NOMO-1 treated with DMSO at 0.1 percent for 48 hours (cell line): ENCODE results near the gene UBR4.

Experiments used
- DNase-seq: peaks from one replicate; lab custom pipeline; 2025; ENCODE audit not compliant: unreplicated experiment; lab: John Stamatoyannopoulos, UW

UBR4 gene

GRCh38 chr1:19149736-19150135 lies 60.3 kb downstream of the UBR4 start:
- no peak for DNase-seq

- DNase-seq, result no peak
These were observed 69.6 kb downstream of the UBR4 start for GRCh38 chr1:19140465-19140864.

DNA sequence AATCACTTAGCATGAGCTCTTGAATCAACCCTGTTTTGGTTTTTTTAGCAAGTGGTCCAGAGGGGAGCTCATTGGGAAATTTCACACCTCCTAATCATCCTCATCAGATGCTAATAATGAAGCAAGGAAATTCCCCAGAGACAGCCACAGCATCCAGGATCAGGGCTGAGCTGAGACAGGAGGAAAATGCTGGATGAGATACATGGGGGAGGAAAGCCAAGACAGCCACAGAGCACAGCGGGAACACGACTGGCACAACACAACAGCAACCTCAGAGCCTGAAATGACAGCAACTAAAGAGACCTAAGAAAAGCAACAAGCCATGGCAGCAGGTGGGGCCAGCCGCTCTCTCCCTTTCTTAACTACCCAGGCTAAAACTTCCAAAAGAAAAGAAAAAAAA lies 70.4 kb downstream of the UBR4 start:
- no peak for DNase-seq

GRCh38 chr1:19138958-19139581 lies 71.0 kb downstream of the UBR4 start:
- no peak for DNase-seq

- no peak for DNase-seq
These were observed 71.7 kb downstream of the UBR4 start for GRCh38 chr1:19138331-19138730.

DNA sequence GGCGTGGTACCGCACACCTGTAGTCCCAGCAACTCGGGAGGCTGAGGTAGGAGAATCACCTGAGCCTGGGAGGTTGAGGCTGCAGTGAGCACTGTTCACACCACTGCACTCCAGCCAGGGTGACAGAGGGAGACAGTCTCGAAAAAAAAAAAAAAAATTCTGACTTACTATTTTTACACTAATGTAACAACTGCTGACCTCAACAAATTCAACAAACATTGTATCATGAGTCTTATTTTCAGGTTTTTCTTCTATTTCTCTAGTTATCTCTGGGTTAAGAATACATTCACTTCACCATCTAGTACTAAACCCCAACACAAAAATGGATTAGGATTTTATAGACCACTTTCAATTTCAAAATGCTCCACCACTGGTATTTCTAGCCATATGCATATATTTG lies 72.9 kb downstream of the UBR4 start:
- no peak for DNase-seq

DNA sequence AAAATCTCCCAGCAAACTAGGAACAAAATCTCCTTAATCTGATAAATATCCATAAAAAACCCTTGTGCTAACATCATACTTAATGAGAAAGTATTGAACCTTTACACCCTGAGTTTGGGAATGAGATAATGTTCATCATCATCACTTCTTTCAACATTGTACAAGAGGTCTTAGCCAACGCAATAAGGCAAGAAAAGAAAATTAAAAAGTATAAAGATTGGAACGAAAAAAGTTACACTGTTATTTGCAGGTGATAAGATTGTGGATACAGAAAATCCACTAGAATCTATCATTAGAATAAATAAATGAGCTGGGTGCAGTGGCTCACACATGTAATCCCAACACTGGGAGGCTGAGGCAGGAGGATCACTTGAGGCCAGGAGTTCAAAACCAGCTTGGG lies 76.7 kb downstream of the UBR4 start:
- no peak for DNase-seq

GRCh38 chr1:19130468-19130867 lies 79.6 kb downstream of the UBR4 start:
- no peak for DNase-seq

DNA sequence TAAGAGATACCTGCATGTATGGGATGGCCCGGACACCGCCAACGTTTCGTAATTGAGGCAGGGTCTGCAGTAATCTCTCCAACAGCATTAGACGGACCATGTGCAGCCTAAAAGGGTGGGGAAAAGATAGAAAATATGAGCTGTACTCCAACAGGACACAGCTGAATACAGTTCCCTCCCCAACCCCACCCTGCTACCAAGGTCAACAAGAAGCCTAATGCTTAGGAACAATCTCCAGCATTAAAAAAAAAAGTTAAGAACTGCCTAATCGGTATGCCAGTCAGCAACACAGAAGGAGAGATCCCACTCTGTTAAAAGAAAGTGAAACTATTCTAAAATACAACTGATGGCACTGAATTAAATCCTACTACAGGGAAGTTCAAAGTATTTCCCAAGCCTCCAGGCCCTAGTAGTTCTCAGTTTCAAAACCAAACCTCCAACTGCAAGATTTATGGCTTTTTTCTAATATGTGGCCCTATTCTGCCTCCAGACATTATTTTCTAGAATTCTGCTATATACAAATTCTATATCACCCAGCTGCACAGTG lies 81.0 kb downstream of the UBR4 start:
- peak; percentile 47 for DNase-seq

- no peak for DNase-seq
These were observed 85.8 kb downstream of the UBR4 start for GRCh38 chr1:19124273-19124672.

DNA sequence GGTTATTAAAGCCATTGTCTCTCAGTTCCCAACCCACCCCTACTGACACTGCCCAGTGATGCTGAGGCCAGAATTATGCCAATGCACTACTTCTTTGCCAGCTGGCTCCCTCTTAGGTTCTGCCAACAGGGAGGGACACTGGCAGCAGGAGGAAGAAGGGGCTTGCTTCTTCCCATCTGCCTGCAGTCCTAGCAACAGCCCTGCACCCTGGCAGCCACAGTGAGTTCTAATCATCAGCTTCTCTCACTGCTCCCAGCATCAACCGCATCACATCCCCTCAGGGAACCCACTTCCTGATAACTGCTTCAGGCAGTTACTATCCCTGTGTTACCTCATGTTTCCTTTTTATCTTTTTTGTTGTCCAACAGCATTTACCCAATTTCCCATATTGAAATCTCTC lies 86.2 kb downstream of the UBR4 start:
- DNase-seq, result no peak

GRCh38 chr1:19122668-19123067 lies 87.4 kb downstream of the UBR4 start:
- no peak for DNase-seq

DNA sequence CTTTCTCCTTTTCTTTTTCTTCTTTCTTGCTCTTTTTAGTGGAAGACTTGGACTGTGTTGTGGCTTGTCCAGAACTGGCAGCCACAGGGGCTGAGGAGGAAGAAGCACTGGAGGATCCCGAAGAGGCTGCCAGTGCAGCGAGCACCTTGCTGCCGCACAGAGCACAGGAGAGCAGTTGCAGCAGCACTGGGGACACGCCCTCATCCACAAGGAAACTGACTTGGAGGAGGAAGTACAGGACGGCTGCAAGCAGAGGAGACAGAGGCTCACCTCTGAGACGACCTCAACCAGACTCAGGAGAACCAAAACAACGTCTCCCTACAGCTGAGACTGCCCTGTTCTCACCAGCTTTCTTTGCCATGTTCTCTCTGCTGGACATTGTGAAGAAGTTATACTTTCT lies 88.9 kb downstream of the UBR4 start:
- DNase-seq, result no peak

GRCh38 chr1:19120070-19120469 lies 90.0 kb downstream of the UBR4 start:
- DNase-seq, result no peak

- no peak for DNase-seq
These were observed 94.8 kb downstream of the UBR4 start for GRCh38 chr1:19115082-19115808.

GRCh38 chr1:19113697-19114092 lies 96.4 kb downstream of the UBR4 start:
- DNase-seq, result no peak

- no peak for DNase-seq
These were observed 97.0 kb downstream of the UBR4 start for GRCh38 chr1:19112891-19113696.

GRCh38 chr1:19110257-19110927 lies 99.7 kb downstream of the UBR4 start:
- DNase-seq, result no peak

GRCh38 chr1:19109545-19109944 lies 100.5 kb downstream of the UBR4 start:
- DNase-seq, result no peak

DNA sequence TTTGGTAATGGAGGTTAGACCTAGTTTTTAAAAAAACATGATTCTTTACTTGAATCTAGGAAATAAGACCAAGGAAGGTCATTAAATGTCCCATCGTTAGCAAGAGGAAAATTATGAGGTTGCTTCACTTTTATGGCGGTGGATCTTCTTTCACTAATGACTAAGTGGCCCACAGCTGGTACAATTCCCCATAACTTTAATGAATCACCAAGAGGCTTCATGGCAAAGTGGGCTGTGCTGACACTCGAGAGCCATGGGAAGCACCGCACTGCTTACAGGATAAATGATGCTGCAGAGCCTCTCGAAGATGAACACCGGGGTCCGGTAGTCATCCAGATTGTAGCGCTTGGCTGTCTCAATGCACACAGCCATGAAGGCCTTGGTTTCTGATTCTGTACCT lies 108.8 kb downstream of the UBR4 start:
- no peak for DNase-seq

DNA sequence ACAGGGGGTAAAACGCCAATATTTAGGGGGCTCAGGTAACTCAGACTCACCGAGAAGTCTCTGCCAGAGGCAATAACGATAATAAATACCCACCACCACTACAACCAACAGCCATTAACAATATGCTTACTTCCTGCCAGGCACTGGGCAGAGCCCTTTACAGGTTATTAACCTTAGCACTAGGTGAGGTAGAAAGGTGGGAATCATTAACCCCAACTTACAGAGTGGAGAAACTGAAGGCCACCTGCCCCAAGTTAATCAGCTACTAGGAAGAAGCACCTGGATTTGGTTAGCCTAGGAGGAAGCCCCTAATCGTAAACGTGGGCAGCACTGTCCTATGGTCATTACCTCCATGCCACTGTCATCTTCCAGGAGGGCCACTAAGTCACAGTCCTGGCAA lies 110.0 kb downstream of the UBR4 start:
- no peak for DNase-seq
